HEK293 (cell line): Measurements from ENCODE around the gene S100A16.
A peak's percentile ranks its signal among the peaks of the same experiment; 100 is the strongest.
"Not testable (repeated sequence)": the region's sequence is repeated elsewhere in the genome, so short reads cannot be mapped to it uniquely, and the experiment has no call there.

ENCODE experiments used
- CTCF ChIA-PET: fragments of 350-600 bp; formaldehyde crosslinking; extraction: SDS; loops from one replicate; lab custom pipeline; 2021; ENCODE audit warnings: antibody characterized with exemption; lab: Yijun Ruan, JAX
- POLR2A ChIA-PET: fragments of 300-600 bp; formaldehyde crosslinking; extraction: SDS; loops from one replicate; lab custom pipeline; 2020; ENCODE audit warnings: antibody characterized with exemption, inconsistent platforms; lab: Yijun Ruan, JAX
- H3K27ac ChIP-seq: fragments of 200-500 bp; sonication (Bioruptor generic); 2 replicates; pipeline ENCODE4 v1.5.1; 2014; ENCODE audit warnings: low read depth, low read length, control low read depth, inconsistent platforms; ENCODE audit errors: extremely low read depth
- H3K36me3 ChIP-seq, 2 experiments: fragments of 200-500 bp in 1 of 2; sonication (Bioruptor generic) in 1 of 2; 1 replicate in 1 of 2; 2 replicates in 1 of 2; pipeline ENCODE4 v1.5.1; 2014 to 2017; ENCODE audit warnings: inconsistent platforms in 2 of 2, low read length in 2 of 2; ENCODE audit not compliant: control insufficient read depth in 2 of 2, insufficient read depth in 1 of 2
- H3K4me1 ChIP-seq: fragments of 200-500 bp; sonication (Bioruptor generic); 2 replicates; pipeline ENCODE4 v1.5.1; 2014; ENCODE audit warnings: mild to moderate bottlenecking, low read length, inconsistent platforms; ENCODE audit not compliant: control insufficient read depth, insufficient read depth
- H3K4me3 ChIP-seq: 2 replicates; pipeline ENCODE4 v1.5.1; 2011; ENCODE audit warnings: low read depth, mild to moderate bottlenecking, control low read depth, low read length, moderate library complexity
- H3K9me3 ChIP-seq: fragments of 200-500 bp; sonication (Bioruptor generic); 2 replicates; pipeline ENCODE4 v1.5.1; 2014; ENCODE audit warnings: low read depth, low read length, inconsistent platforms; ENCODE audit not compliant: control insufficient read depth, insufficient read depth
- MYNN ChIP-seq: fragments of 450-650 bp; formaldehyde crosslinking; IDR thresholded peaks from 2 replicates; pipeline ENCODE4 v1.5.1; 2016; ENCODE audit warnings: missing biosample characterization, missing genetic modification characterization, borderline replicate concordance
- OVOL3 ChIP-seq: fragments of 450-650 bp; formaldehyde crosslinking; IDR thresholded peaks from 2 replicates; pipeline ENCODE4 v1.5.1; 2016; ENCODE audit warnings: missing biosample characterization, missing genetic modification characterization
- ZNF121 ChIP-seq: fragments of 450-650 bp; formaldehyde crosslinking; IDR thresholded peaks from 2 replicates; pipeline ENCODE4 v1.5.1; 2016; ENCODE audit warnings: missing biosample characterization, missing genetic modification characterization
- ZNF266 ChIP-seq: fragments of 450-650 bp; formaldehyde crosslinking; IDR thresholded peaks from 2 replicates; pipeline ENCODE4 v1.5.1; 2016; ENCODE audit warnings: missing biosample characterization, missing genetic modification characterization, low read depth
- ZNF600 ChIP-seq: fragments of 450-650 bp; formaldehyde crosslinking; IDR thresholded peaks from 2 replicates; pipeline ENCODE4 v1.5.1; 2016; ENCODE audit warnings: missing biosample characterization, missing genetic modification characterization
- TF ChIP-seq, protein P1 (sequence below): fragments of 450-650 bp; formaldehyde crosslinking; IDR thresholded peaks from 2 replicates; pipeline ENCODE4 v1.5.1; 2016; ENCODE audit warnings: missing biosample characterization, missing genetic modification characterization
- TF ChIP-seq, protein P2 (sequence below): fragments of 450-650 bp; formaldehyde crosslinking; IDR thresholded peaks from 2 replicates; pipeline ENCODE4 v1.5.1; 2016; ENCODE audit warnings: missing biosample characterization, missing genetic modification characterization
- TF ChIP-seq, protein P3 (sequence below): fragments of 450-650 bp; formaldehyde crosslinking; IDR thresholded peaks from 2 replicates; pipeline ENCODE4 v1.5.1; 2017; ENCODE audit warnings: missing biosample characterization, missing genetic modification characterization

The S100A16 gene

DNA sequence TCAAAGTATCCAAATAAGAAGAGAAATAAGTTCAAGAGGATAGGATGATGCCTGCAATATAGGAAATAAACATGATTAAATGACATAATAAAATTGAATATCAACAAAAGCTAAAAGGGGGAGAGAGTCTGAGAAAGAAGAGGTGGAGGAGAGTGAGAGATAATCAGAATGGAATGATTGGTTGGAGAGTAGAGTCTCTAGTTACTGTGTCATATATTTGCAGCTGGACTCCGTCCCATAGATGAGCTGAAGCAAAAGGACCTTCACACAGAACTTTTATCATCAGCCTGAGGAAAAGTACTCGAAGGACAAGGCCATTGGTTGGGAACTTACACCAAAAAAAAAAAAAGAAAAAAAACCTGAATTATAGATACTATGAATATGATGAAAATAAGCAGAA, 24.5 kb downstream of the S100A16 start:
- Histone ChIP-seq H3K4me3 (no peak overlapping the region), H3K4me1 (no peaks in the 10 kb centered on the region), H3K36me3 (no peaks in the 10 kb centered on the region), H3K27ac (no peak overlapping the region), H3K9me3 (no peaks in the 10 kb centered on the region)
- CTCF ChIA-PET = interaction anchor here (0.7 kb wide), 2 partner anchors 12 to 1887 kb away, joined by 3 read pairs; no protein-coding TSS in a partner anchor
- no peak for TF ChIP-seq MYNN (tag by site-specific recombination)
- TF ChIP-seq, protein P1, sequence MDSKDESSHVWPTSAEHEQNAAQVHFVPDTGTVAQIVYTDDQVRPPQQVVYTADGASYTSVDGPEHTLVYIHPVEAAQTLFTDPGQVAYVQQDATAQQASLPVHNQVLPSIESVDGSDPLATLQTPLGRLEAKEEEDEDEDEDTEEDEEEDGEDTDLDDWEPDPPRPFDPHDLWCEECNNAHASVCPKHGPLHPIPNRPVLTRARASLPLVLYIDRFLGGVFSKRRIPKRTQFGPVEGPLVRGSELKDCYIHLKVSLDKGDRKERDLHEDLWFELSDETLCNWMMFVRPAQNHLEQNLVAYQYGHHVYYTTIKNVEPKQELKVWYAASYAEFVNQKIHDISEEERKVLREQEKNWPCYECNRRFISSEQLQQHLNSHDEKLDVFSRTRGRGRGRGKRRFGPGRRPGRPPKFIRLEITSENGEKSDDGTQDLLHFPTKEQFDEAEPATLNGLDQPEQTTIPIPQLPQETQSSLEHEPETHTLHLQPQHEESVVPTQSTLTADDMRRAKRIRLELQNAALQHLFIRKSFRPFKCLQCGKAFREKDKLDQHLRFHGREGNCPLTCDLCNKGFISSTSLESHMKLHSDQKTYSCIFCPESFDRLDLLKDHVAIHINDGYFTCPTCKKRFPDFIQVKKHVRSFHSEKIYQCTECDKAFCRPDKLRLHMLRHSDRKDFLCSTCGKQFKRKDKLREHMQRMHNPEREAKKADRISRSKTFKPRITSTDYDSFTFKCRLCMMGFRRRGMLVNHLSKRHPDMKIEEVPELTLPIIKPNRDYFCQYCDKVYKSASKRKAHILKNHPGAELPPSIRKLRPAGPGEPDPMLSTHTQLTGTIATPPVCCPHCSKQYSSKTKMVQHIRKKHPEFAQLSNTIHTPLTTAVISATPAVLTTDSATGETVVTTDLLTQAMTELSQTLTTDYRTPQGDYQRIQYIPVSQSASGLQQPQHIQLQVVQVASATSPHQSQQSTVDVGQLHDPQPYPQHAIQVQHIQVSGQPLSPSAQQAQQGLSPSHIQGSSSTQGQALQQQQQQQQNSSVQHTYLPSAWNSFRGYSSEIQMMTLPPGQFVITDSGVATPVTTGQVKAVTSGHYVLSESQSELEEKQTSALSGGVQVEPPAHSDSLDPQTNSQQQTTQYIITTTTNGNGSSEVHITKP (tag by site-specific recombination) = no peak
- TF ChIP-seq, protein P2, sequence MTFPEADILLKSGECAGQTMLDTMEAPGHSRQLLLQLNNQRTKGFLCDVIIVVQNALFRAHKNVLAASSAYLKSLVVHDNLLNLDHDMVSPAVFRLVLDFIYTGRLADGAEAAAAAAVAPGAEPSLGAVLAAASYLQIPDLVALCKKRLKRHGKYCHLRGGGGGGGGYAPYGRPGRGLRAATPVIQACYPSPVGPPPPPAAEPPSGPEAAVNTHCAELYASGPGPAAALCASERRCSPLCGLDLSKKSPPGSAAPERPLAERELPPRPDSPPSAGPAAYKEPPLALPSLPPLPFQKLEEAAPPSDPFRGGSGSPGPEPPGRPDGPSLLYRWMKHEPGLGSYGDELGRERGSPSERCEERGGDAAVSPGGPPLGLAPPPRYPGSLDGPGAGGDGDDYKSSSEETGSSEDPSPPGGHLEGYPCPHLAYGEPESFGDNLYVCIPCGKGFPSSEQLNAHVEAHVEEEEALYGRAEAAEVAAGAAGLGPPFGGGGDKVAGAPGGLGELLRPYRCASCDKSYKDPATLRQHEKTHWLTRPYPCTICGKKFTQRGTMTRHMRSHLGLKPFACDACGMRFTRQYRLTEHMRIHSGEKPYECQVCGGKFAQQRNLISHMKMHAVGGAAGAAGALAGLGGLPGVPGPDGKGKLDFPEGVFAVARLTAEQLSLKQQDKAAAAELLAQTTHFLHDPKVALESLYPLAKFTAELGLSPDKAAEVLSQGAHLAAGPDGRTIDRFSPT (tag by site-specific recombination) = no peak
- POLR2A ChIA-PET = interaction anchor here (0.7 to 1.0 kb wide), 2 partner anchors 37 to 45 kb away, joined by 3 to 5 read pairs; partner anchors contain the start of gene CHTOP

DNA sequence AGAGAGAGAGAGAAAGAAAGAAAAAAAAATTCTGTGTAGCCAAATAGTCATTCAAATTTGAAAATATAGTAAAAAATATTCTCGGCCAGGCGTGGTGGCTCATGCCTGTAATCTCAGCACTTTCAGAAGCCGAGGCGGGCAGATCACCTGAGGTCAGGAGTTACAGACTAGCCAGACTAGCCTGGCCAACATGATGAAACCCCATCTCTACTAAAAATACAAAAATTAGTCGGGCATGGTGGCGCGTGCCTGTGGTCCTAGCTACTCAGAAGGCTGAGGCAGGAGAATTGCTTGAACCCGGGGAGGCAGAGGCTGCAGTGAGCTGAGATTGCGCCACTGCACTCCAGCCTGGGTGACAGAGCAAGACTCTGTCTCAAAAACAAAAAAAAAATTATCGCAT, 24.9 kb downstream of the S100A16 start:
- CTCF ChIA-PET = interaction anchor here (0.7 kb wide), 2 partner anchors 12 to 1887 kb away, joined by 3 read pairs; no protein-coding TSS in a partner anchor

DNA sequence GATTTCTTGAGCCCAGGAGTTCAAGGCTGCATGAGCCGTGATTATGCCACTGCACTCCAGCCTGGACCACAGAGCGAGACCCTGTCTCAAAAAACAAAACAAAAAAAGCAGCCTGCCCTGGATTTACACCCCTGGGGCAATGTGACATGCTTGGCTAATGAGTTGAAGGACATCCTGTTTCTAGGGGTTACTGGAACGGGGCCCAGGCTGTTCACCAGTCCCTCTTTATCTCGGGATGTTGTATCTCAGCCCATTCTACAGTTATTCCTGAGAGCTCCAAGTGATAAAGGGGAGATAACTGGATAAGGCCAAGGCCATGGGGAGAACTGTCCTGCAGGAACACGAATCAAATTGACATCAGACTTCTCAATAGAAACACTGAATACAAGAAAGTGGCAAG, 25.6 kb downstream of the S100A16 start:
- Histone ChIP-seq H3K4me1 (no peaks in the 10 kb centered on the region), H3K36me3 (no peaks in the 10 kb centered on the region)
- no peak for TF ChIP-seq ZNF600 (tag by site-specific recombination)
- 0 out of 2 replicates have a peak, but pooled peaks have one; percentile 35 for TF ChIP-seq ZNF121 (tag by site-specific recombination)
- TF ChIP-seq, protein P3, sequence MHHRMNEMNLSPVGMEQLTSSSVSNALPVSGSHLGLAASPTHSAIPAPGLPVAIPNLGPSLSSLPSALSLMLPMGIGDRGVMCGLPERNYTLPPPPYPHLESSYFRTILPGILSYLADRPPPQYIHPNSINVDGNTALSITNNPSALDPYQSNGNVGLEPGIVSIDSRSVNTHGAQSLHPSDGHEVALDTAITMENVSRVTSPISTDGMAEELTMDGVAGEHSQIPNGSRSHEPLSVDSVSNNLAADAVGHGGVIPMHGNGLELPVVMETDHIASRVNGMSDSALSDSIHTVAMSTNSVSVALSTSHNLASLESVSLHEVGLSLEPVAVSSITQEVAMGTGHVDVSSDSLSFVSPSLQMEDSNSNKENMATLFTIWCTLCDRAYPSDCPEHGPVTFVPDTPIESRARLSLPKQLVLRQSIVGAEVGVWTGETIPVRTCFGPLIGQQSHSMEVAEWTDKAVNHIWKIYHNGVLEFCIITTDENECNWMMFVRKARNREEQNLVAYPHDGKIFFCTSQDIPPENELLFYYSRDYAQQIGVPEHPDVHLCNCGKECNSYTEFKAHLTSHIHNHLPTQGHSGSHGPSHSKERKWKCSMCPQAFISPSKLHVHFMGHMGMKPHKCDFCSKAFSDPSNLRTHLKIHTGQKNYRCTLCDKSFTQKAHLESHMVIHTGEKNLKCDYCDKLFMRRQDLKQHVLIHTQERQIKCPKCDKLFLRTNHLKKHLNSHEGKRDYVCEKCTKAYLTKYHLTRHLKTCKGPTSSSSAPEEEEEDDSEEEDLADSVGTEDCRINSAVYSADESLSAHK (tag by site-specific recombination) = no peak
- TF ChIP-seq, all 188 proteins: peak for 1
- Histone ChIP-seq H3K9me3 (no peaks in the 10 kb centered on the region), H3K4me3 (no peak overlapping the region), H3K27ac (no peak overlapping the region)
- ChIA-PET POLR2A (interaction anchor here (1.1 kb wide), 1 partner anchor 9 kb away, joined by 3 read pairs; no protein-coding TSS in a partner anchor), CTCF (interaction anchor here (1.0 to 1.4 kb wide), 2 partner anchors 40 to 43 kb away, joined by 3 to 6 read pairs; partner anchors contain the start of gene S100A13)

More for the DNA sequence above, 24.9 kb downstream of the S100A16 start:
- POLR2A ChIA-PET = interaction anchor here (0.7 to 1.0 kb wide), 2 partner anchors 38 to 46 kb away, joined by 3 to 5 read pairs; partner anchors contain the start of gene CHTOP
- H3K4me3 ChIP-seq, H3K27ac ChIP-seq, H3K4me1 ChIP-seq, H3K36me3 ChIP-seq, H3K9me3 ChIP-seq: not testable (repeated sequence)

DNA sequence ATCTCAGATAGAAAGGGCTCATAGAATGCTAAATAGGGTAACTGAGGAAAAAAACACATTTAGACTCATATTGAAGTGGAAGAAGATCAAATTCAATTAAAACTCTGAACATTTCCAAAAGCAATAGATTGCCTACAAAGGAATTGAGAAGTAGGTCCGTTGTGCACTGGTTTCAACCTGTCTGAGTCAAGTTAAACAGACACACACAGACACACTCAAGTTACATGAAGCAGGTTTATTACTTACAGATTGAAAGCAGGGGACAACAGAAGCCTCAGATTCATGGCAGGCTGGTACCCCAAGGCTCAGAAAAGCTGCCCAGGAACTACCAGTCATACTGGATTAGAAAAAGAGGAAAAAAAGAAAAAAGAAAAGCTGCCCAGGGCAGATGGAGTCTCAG, 26.6 kb downstream of the S100A16 start:
- no peaks in the 10 kb centered on the region for H3K36me3 ChIP-seq
- no peaks in the 10 kb centered on the region for H3K9me3 ChIP-seq
- no peaks in the 10 kb centered on the region for H3K4me1 ChIP-seq
- no peak overlapping the region for H3K27ac ChIP-seq
- CTCF ChIA-PET = interaction anchor here (0.9 to 1.4 kb wide), 3 partner anchors 9 to 76 kb away, joined by 4 to 6 read pairs (median 4); partner anchors contain the start of gene S100A13
- TF ChIP-seq OVOL3 (tag by site-specific recombination) (no peak), ZNF266 (tag by site-specific recombination) (peak; percentile 61; the same call in 1 of the 2 replicates)
- POLR2A ChIA-PET = interaction anchor here (1.1 kb wide), 1 partner anchor 10 kb away, joined by 3 read pairs; no protein-coding TSS in a partner anchor
- no peak overlapping the region for H3K4me3 ChIP-seq
